Measurements from ENCODE around the gene IMMP2L. TPM values are rescaled to one million over a fixed set of nuclear protein-coding genes. Genes with fewer than 3 reads are reported as not detected.

IMMP2L gene
- total RNA-seq, 1 experiment from 2014 or later: 13.6 TPM

DNA sequence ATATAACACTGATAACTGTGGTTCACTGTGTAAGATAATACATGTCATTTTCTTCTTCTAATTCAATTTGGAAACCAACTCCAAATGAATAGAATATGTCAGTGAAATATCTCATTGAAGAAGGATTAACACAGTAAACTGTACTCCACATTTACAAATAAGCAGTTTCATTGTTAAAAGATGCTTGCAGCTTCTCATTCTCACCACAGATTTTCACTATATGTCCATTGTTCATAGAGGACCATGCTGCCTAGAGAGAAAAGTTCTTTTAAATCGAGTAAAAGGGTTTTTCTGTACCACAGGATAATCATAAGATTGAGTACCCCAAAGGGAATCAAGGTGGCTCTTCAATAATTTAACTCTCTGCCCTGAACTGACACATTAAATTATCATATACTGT lies 305.9 kb downstream of the IMMP2L start:
- H3K36me3 Mint-ChIP-seq: no peaks in the 10 kb centered on the region
- no peak overlapping the region for H3K4me3 Mint-ChIP-seq
- peaks cover 11% of the 10 kb centered on the region for H3K4me1 Mint-ChIP-seq
- H3K27me3 Mint-ChIP-seq (ENCODE audit: low read depth): no peaks in the 10 kb centered on the region
- DNase-seq (ENCODE audit: low spot score) (no peak), ATAC-seq (no peak)
- CTCF ChIA-PET: no interaction called here
- POLR2A ChIA-PET: no interaction called here
- H3K27ac Mint-ChIP-seq: no peak overlapping the region
- TF ChIP-seq ZNF396 (CRISPR knock-in tag; IDR thresholded peaks at IDR 0.05; ENCODE audit: borderline replicate concordance) (no peak), ESRRA (CRISPR knock-in tag; IDR thresholded peaks at IDR 0.05; ENCODE audit: borderline replicate concordance) (no peak), ZNF423 (CRISPR knock-in tag; IDR thresholded peaks at IDR 0.05) (no peak), FOXK1 (CRISPR knock-in tag; IDR thresholded peaks at IDR 0.05) (no peak), IRF2 (CRISPR knock-in tag; IDR thresholded peaks at IDR 0.05; ENCODE audit: borderline replicate concordance, low read depth) (no peak), CREM (CRISPR knock-in tag; IDR thresholded peaks at IDR 0.05) (no peak), ZNF317 (CRISPR knock-in tag; IDR thresholded peaks at IDR 0.05; ENCODE audit: borderline replicate concordance, low read depth) (no peak), MXD4 (CRISPR knock-in tag; IDR thresholded peaks at IDR 0.05; ENCODE audit: borderline replicate concordance) (no peak), GRHL2 (CRISPR knock-in tag; IDR thresholded peaks at IDR 0.05; ENCODE audit: insufficient replicate concordance, severe bottlenecking) (no peak)
- TF ChIP-seq, protein P1, sequence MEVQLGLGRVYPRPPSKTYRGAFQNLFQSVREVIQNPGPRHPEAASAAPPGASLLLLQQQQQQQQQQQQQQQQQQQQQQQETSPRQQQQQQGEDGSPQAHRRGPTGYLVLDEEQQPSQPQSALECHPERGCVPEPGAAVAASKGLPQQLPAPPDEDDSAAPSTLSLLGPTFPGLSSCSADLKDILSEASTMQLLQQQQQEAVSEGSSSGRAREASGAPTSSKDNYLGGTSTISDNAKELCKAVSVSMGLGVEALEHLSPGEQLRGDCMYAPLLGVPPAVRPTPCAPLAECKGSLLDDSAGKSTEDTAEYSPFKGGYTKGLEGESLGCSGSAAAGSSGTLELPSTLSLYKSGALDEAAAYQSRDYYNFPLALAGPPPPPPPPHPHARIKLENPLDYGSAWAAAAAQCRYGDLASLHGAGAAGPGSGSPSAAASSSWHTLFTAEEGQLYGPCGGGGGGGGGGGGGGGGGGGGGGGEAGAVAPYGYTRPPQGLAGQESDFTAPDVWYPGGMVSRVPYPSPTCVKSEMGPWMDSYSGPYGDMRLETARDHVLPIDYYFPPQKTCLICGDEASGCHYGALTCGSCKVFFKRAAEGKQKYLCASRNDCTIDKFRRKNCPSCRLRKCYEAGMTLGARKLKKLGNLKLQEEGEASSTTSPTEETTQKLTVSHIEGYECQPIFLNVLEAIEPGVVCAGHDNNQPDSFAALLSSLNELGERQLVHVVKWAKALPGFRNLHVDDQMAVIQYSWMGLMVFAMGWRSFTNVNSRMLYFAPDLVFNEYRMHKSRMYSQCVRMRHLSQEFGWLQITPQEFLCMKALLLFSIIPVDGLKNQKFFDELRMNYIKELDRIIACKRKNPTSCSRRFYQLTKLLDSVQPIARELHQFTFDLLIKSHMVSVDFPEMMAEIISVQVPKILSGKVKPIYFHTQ (CRISPR knock-in tag; IDR thresholded peaks at IDR 0.05): no peak
- TF ChIP-seq, protein P2, sequence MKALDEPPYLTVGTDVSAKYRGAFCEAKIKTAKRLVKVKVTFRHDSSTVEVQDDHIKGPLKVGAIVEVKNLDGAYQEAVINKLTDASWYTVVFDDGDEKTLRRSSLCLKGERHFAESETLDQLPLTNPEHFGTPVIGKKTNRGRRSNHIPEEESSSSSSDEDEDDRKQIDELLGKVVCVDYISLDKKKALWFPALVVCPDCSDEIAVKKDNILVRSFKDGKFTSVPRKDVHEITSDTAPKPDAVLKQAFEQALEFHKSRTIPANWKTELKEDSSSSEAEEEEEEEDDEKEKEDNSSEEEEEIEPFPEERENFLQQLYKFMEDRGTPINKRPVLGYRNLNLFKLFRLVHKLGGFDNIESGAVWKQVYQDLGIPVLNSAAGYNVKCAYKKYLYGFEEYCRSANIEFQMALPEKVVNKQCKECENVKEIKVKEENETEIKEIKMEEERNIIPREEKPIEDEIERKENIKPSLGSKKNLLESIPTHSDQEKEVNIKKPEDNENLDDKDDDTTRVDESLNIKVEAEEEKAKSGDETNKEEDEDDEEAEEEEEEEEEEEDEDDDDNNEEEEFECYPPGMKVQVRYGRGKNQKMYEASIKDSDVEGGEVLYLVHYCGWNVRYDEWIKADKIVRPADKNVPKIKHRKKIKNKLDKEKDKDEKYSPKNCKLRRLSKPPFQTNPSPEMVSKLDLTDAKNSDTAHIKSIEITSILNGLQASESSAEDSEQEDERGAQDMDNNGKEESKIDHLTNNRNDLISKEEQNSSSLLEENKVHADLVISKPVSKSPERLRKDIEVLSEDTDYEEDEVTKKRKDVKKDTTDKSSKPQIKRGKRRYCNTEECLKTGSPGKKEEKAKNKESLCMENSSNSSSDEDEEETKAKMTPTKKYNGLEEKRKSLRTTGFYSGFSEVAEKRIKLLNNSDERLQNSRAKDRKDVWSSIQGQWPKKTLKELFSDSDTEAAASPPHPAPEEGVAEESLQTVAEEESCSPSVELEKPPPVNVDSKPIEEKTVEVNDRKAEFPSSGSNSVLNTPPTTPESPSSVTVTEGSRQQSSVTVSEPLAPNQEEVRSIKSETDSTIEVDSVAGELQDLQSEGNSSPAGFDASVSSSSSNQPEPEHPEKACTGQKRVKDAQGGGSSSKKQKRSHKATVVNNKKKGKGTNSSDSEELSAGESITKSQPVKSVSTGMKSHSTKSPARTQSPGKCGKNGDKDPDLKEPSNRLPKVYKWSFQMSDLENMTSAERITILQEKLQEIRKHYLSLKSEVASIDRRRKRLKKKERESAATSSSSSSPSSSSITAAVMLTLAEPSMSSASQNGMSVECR (CRISPR knock-in tag; IDR thresholded peaks at IDR 0.05; ENCODE audit: borderline replicate concordance): no peak
- TF ChIP-seq, protein P3, sequence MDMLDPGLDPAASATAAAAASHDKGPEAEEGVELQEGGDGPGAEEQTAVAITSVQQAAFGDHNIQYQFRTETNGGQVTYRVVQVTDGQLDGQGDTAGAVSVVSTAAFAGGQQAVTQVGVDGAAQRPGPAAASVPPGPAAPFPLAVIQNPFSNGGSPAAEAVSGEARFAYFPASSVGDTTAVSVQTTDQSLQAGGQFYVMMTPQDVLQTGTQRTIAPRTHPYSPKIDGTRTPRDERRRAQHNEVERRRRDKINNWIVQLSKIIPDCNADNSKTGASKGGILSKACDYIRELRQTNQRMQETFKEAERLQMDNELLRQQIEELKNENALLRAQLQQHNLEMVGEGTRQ (CRISPR knock-in tag; IDR thresholded peaks at IDR 0.05): no peak
- TF ChIP-seq, protein P4, sequence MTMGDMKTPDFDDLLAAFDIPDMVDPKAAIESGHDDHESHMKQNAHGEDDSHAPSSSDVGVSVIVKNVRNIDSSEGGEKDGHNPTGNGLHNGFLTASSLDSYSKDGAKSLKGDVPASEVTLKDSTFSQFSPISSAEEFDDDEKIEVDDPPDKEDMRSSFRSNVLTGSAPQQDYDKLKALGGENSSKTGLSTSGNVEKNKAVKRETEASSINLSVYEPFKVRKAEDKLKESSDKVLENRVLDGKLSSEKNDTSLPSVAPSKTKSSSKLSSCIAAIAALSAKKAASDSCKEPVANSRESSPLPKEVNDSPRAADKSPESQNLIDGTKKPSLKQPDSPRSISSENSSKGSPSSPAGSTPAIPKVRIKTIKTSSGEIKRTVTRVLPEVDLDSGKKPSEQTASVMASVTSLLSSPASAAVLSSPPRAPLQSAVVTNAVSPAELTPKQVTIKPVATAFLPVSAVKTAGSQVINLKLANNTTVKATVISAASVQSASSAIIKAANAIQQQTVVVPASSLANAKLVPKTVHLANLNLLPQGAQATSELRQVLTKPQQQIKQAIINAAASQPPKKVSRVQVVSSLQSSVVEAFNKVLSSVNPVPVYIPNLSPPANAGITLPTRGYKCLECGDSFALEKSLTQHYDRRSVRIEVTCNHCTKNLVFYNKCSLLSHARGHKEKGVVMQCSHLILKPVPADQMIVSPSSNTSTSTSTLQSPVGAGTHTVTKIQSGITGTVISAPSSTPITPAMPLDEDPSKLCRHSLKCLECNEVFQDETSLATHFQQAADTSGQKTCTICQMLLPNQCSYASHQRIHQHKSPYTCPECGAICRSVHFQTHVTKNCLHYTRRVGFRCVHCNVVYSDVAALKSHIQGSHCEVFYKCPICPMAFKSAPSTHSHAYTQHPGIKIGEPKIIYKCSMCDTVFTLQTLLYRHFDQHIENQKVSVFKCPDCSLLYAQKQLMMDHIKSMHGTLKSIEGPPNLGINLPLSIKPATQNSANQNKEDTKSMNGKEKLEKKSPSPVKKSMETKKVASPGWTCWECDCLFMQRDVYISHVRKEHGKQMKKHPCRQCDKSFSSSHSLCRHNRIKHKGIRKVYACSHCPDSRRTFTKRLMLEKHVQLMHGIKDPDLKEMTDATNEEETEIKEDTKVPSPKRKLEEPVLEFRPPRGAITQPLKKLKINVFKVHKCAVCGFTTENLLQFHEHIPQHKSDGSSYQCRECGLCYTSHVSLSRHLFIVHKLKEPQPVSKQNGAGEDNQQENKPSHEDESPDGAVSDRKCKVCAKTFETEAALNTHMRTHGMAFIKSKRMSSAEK (CRISPR knock-in tag; IDR thresholded peaks at IDR 0.05; ENCODE audit: borderline replicate concordance): no peak
- TF ChIP-seq, protein P5, sequence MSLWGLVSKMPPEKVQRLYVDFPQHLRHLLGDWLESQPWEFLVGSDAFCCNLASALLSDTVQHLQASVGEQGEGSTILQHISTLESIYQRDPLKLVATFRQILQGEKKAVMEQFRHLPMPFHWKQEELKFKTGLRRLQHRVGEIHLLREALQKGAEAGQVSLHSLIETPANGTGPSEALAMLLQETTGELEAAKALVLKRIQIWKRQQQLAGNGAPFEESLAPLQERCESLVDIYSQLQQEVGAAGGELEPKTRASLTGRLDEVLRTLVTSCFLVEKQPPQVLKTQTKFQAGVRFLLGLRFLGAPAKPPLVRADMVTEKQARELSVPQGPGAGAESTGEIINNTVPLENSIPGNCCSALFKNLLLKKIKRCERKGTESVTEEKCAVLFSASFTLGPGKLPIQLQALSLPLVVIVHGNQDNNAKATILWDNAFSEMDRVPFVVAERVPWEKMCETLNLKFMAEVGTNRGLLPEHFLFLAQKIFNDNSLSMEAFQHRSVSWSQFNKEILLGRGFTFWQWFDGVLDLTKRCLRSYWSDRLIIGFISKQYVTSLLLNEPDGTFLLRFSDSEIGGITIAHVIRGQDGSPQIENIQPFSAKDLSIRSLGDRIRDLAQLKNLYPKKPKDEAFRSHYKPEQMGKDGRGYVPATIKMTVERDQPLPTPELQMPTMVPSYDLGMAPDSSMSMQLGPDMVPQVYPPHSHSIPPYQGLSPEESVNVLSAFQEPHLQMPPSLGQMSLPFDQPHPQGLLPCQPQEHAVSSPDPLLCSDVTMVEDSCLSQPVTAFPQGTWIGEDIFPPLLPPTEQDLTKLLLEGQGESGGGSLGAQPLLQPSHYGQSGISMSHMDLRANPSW (CRISPR knock-in tag; conservative IDR thresholded peaks at IDR 0.05; ENCODE audit: low read depth): no peak
- H3K9me3 Mint-ChIP-seq: peaks cover 5% of the 10 kb centered on the region

All from WTC11 (cell line).